Activated CD8-positive, alpha-beta T cell treated with anti-CD3 and anti-CD28 coated beads, Interleukin-2, amount 10 ng/mL, durations not matched to agents 7 days and 5 days (primary cell): ENCODE results near the gene CDHR1. TPM values are rescaled to one million over a fixed set of nuclear protein-coding genes. Genes with fewer than 3 reads are reported as not detected.

Experiments
- ATAC-seq: fragments of 150-1000 bp; cut with Tn5 transposase; one replicate; pipeline ENCODE4 v1.10.0; 2021; ENCODE audit warnings: moderate library complexity
- CTCF ChIA-PET: fragments of 350-600 bp; sonication (Branson Sonifier 250); formaldehyde crosslinking; loops from one replicate; lab custom pipeline; 2021; ENCODE audit warnings: antibody characterized with exemption; lab: Charles Lee
- POLR2A ChIA-PET: fragments of 350-600 bp; sonication (Branson Sonifier 250); formaldehyde crosslinking; loops from one replicate; lab custom pipeline; 2021; ENCODE audit warnings: antibody characterized with exemption; lab: Charles Lee
- DNase-seq: peaks from one replicate; pipeline ENCODE4 v3.0.0-alpha.2; 2020
- H3K27ac Mint-ChIP-seq: one replicate; pipeline ENCODE4 v1.8.0; 2021; ENCODE audit warnings: mild to moderate bottlenecking, mixed read lengths
- H3K27me3 Mint-ChIP-seq: one replicate; pipeline ENCODE4 v1.8.0; 2021; ENCODE audit warnings: low read depth, mixed read lengths
- H3K36me3 Mint-ChIP-seq: one replicate; pipeline ENCODE4 v1.8.0; 2021; ENCODE audit warnings: low read depth, mixed read lengths
- H3K4me1 Mint-ChIP-seq: one replicate; pipeline ENCODE4 v1.8.0; 2021; ENCODE audit warnings: low read depth, mixed read lengths
- H3K4me3 Mint-ChIP-seq: one replicate; pipeline ENCODE4 v1.8.0; 2021; ENCODE audit warnings: mild to moderate bottlenecking, mixed read lengths
- H3K9me3 Mint-ChIP-seq: one replicate; pipeline ENCODE4 v1.8.0; 2022; ENCODE audit warnings: mixed read lengths; ENCODE audit not compliant: insufficient read depth
- total RNA-seq, 2 experiments: library from RNA; stranded (reverse); gene quantifications; one replicate each; pipeline ENCODE4 v1.2.3, GENCODE V29; 2021

The CDHR1 gene
- total RNA-seq, 2 experiments from 2014 or later, result 0.26 to 0.29 TPM

DNA sequence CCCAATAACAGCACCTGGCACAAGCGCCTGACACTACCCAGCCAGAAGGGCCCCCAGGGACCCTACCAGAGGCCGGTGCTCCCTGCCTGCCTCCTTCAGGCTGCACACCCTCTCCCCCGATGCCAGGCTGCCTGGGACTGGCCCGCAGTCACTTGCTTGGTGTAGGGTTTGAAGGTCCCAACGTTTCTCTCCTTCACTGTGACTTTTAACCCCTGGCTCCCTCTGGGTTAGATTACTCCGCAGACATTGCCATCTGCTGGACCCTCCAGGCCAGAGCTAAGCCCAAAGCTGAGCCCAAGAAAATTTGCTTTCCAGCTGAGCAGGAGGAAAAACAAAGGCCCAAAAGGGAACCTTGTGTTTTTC lies 6.9 kb downstream of the CDHR1 start:
- POLR2A ChIA-PET, result no interaction called here
- ATAC-seq (no peak), DNase-seq (no peak)
- no peaks in the 10 kb centered on the region for H3K36me3 Mint-ChIP-seq
- no peak overlapping the region for H3K27ac Mint-ChIP-seq
- H3K9me3 Mint-ChIP-seq, result no peaks in the 10 kb centered on the region
- CTCF ChIA-PET, result interaction anchor here (0.8 to 10.1 kb wide), 3 partner anchors 9 to 53 kb away, joined by 3 to 111 read pairs (median 3); no protein-coding TSS in a partner anchor
- no peaks in the 10 kb centered on the region for H3K4me1 Mint-ChIP-seq
- H3K4me3 Mint-ChIP-seq, result no peak overlapping the region
- H3K27me3 Mint-ChIP-seq, result peaks cover 24% of the 10 kb centered on the region

DNA sequence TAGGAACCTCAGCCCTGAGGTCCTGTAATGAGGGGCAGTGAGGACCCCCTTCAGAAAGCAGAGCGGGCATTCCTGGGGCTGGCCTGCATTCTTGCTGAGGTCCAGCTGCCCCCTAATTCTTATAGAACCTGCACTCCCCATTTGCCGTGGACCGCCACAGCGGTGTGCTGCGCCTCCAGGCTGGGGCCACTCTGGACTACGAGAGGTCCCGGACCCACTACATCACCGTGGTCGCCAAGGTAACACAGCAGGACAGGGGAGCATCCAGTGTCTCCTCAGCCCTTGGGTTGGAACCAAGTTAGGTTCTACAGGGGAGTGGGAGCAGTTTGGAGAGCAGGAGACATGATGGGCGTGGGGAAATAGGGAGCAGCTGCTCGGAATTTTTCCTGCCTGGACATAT lies 7.3 kb downstream of the CDHR1 start:
- Mint-ChIP-seq H3K27ac (no peak overlapping the region), H3K27me3 (peaks cover 20% of the 10 kb centered on the region), H3K4me3 (no peak overlapping the region), H3K9me3 (no peaks in the 10 kb centered on the region), H3K36me3 (no peaks in the 10 kb centered on the region), H3K4me1 (no peaks in the 10 kb centered on the region)
- ChIA-PET CTCF (interaction anchor here (0.8 to 10.1 kb wide), 2 partner anchors 9 to 54 kb away, joined by 3 to 111 read pairs; no protein-coding TSS in a partner anchor), POLR2A (no interaction called here)
- DNase-seq (no peak), ATAC-seq (no peak)

DNA sequence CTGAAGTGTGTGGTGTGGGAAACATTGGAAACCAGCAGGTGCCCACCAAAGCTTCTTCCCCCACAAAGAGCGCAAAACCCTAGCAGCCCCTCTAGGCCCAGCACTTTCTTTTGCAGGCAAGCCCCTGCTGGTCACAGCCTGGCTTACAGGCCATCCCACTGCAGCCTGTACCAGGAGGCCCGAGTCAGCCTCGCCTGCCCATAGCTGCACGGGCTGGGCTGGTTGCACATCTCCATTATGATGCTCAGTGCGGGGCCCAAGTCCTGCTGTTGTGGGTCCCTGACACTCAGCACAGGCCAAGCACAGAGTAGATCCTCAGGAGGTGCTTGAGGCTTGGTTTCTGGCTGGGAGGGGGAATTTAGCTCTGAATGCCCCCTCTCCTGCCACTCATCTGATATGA lies 8.0 kb downstream of the CDHR1 start:
- no peak overlapping the region for H3K27ac Mint-ChIP-seq
- no peak for ATAC-seq
- no peak for DNase-seq
- ChIA-PET POLR2A (interaction anchor here (1.1 kb wide), 1 partner anchor 11 kb away, joined by 3 read pairs; no protein-coding TSS in a partner anchor), CTCF (interaction anchor here (1.4 to 10.1 kb wide), 2 partner anchors 10 to 54 kb away, joined by 6 to 111 read pairs; no protein-coding TSS in a partner anchor)
- peaks cover 18% of the 10 kb centered on the region for H3K27me3 Mint-ChIP-seq
- H3K4me3 Mint-ChIP-seq, result no peak overlapping the region
- H3K9me3 Mint-ChIP-seq, result no peaks in the 10 kb centered on the region
- no peaks in the 10 kb centered on the region for H3K36me3 Mint-ChIP-seq
- H3K4me1 Mint-ChIP-seq, result no peaks in the 10 kb centered on the region

DNA sequence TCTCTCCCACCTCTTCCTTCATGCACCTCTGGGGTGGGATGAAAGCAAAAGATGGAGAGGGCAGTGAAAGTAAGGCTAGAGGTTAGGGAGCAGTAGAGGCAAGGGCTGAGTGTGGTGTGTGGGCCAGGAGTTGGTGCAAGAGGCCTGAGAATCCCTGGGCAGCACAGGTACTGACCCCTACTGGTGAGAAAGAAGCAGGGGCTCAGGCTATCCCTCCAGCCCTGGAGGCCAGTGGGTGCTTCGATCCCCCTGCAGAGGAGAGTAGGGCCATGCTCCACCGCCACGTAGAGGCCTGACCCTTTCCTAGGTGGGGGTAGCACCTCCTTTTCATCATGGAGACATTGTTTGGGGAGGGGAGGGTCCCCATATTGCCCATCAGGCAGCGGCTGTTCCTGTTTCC lies 9.8 kb downstream of the CDHR1 start:
- Mint-ChIP-seq H3K36me3 (no peaks in the 10 kb centered on the region), H3K9me3 (no peaks in the 10 kb centered on the region), H3K27me3 (peaks cover 13% of the 10 kb centered on the region), H3K27ac (no peak overlapping the region), H3K4me3 (no peak overlapping the region), H3K4me1 (no peaks in the 10 kb centered on the region)
- POLR2A ChIA-PET, result no interaction called here
- CTCF ChIA-PET, result interaction anchor here (0.5 to 10.1 kb wide), 5 partner anchors 11 to 66 kb away, joined by 3 to 111 read pairs (median 6); no protein-coding TSS in a partner anchor
- ATAC-seq (no peak), DNase-seq (no peak)

DNA sequence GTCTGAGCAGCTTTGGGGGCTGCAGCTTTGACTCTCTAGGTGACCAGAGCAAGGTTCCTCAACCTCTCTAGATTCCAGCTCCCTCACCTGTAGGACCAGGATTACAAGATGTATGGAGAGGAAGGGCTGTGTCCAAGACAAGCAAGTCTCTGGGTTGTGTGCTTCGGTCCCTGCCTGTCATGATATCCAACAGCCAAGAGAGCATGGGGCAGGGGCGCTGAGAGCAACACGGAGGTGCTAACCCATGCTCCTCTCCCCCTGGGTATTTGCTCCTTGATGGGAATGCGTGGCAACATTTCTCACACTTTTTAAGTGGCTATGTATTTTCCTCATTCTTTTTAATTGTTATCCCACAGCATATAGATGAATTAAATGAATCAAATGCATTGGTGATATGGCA lies 10.3 kb downstream of the CDHR1 start:
- Mint-ChIP-seq H3K27ac (no peak overlapping the region), H3K36me3 (no peaks in the 10 kb centered on the region), H3K4me3 (no peak overlapping the region), H3K27me3 (peaks cover 13% of the 10 kb centered on the region), H3K9me3 (no peaks in the 10 kb centered on the region), H3K4me1 (no peaks in the 10 kb centered on the region)
- ChIA-PET CTCF (interaction anchor here (0.7 to 10.1 kb wide), 12 partner anchors 10 to 85 kb away, joined by 3 to 111 read pairs (median 5); partner anchors contain the start of gene GHITM), POLR2A (no interaction called here)
- ATAC-seq (no peak), DNase-seq (no peak)

- no peak overlapping the region for H3K27ac Mint-ChIP-seq
- ATAC-seq (peak; percentile 83), DNase-seq (peak; percentile 78)
- no peak overlapping the region for H3K4me3 Mint-ChIP-seq
- CTCF ChIA-PET, result interaction anchor here (0.7 to 10.1 kb wide), 15 partner anchors 9 to 86 kb away, joined by 3 to 111 read pairs (median 4); partner anchors contain the start of gene GHITM
- H3K27me3 Mint-ChIP-seq, result peaks cover 11% of the 10 kb centered on the region
- H3K4me1 Mint-ChIP-seq, result no peaks in the 10 kb centered on the region
- POLR2A ChIA-PET, result interaction anchor here (1.7 kb wide), 1 partner anchor 67 kb away, joined by 4 read pairs; no protein-coding TSS in a partner anchor
- no peaks in the 10 kb centered on the region for H3K36me3 Mint-ChIP-seq
- H3K9me3 Mint-ChIP-seq, result no peaks in the 10 kb centered on the region
Observed at GRCh38 chr10:84205049-84205852, 10.9 kb downstream of the CDHR1 start.

DNA sequence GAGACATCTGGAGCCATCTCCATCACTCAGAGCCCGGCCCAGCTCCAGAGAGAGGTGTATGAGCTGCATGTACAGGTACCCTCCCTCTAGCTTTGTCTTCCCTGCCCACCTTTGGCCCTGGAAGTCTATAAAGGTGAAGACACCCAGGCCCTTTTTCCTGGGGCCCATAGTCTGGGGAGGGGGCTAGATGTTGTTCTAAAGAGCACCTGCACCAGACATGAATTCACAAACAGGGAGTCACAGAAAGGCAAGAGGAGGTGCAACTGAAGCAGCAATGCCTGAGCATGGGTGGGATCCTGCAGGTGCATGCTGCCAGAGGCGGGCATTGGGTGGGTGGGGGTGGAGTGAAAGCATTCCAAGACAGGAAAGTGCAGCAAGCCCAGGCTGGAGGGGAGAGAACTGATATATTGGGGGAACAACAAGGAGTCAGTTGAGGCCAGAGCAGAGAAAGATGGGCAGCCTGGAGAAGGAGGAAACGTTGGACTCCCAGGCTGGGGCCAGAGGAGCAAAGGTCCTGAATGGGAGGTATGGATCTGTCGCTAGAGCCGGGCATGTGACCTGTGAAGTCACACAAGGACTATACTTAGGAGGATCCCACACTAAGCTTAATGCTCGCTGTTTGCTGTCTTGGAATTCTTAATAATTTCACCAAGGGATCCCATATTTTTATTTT lies 11.7 kb downstream of the CDHR1 start:
- Mint-ChIP-seq H3K4me3 (no peak overlapping the region), H3K27ac (no peak overlapping the region), H3K4me1 (no peaks in the 10 kb centered on the region), H3K9me3 (no peaks in the 10 kb centered on the region), H3K36me3 (no peaks in the 10 kb centered on the region), H3K27me3 (peaks cover 9% of the 10 kb centered on the region)
- ChIA-PET POLR2A (interaction anchor here (1.7 kb wide), 1 partner anchor 67 kb away, joined by 4 read pairs; no protein-coding TSS in a partner anchor), CTCF (interaction anchor here (0.8 to 10.1 kb wide), 9 partner anchors 9 to 79 kb away, joined by 3 to 111 read pairs (median 7); no protein-coding TSS in a partner anchor)
- DNase-seq (no peak), ATAC-seq (no peak)

DNA sequence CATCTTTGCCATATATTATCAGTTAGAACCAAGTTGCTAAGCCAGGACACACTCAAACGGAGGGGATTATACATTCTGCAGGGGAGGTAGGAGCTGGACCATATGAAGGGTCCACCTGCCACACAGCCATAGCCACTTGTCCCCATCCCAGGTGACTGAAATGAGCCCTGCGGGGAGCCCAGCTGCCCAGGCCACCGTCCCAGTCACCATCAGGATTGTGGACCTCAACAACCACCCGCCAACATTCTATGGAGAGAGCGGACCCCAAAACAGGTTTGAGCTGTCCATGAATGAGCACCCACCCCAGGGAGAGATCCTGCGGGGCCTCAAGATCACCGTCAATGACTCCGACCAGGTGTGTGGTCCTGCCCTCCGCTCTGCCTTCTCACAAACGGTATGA lies 13.7 kb downstream of the CDHR1 start:
- ATAC-seq, result no peak
- ChIA-PET POLR2A (no interaction called here), CTCF (interaction anchor here (1.1 to 10.1 kb wide), 3 partner anchors 17 to 60 kb away, joined by 3 to 111 read pairs (median 4); no protein-coding TSS in a partner anchor)
- no peaks in the 10 kb centered on the region for H3K4me1 Mint-ChIP-seq
- peaks cover 9% of the 10 kb centered on the region for H3K27me3 Mint-ChIP-seq
- H3K27ac Mint-ChIP-seq, result no peak overlapping the region
- DNase-seq, result no peak
- H3K4me3 Mint-ChIP-seq, result no peak overlapping the region
- no peaks in the 10 kb centered on the region for H3K36me3 Mint-ChIP-seq
- no peaks in the 10 kb centered on the region for H3K9me3 Mint-ChIP-seq

GRCh38 chr10:84211566-84211965 lies 17.2 kb downstream of the CDHR1 start:
- H3K27me3 Mint-ChIP-seq, result peaks cover 9% of the 10 kb centered on the region
- ChIA-PET POLR2A (no interaction called here), CTCF (interaction anchor here (1.5 to 8.0 kb wide), 2 partner anchors 9 to 63 kb away, joined by 6 to 73 read pairs; no protein-coding TSS in a partner anchor)
- no peak overlapping the region for H3K27ac Mint-ChIP-seq
- no peaks in the 10 kb centered on the region for H3K9me3 Mint-ChIP-seq
- no peaks in the 10 kb centered on the region for H3K36me3 Mint-ChIP-seq
- H3K4me3 Mint-ChIP-seq, result no peak overlapping the region
- no peaks in the 10 kb centered on the region for H3K4me1 Mint-ChIP-seq
- no peak for DNase-seq
- no peak for ATAC-seq

GRCh38 chr10:84212014-84212413 lies 17.7 kb downstream of the CDHR1 start:
- Mint-ChIP-seq H3K36me3 (no peaks in the 10 kb centered on the region), H3K27ac (no peak overlapping the region), H3K4me3 (no peak overlapping the region), H3K4me1 (no peaks in the 10 kb centered on the region), H3K9me3 (no peaks in the 10 kb centered on the region), H3K27me3 (peaks cover 6% of the 10 kb centered on the region)
- no peak for DNase-seq
- ChIA-PET CTCF (interaction anchor here (0.9 to 8.0 kb wide), 4 partner anchors 9 to 74 kb away, joined by 3 to 73 read pairs (median 4); no protein-coding TSS in a partner anchor), POLR2A (no interaction called here)
- no peak for ATAC-seq

- no peak overlapping the region for H3K27ac Mint-ChIP-seq
- H3K4me3 Mint-ChIP-seq, result no peak overlapping the region
- no peaks in the 10 kb centered on the region for H3K27me3 Mint-ChIP-seq
- H3K4me1 Mint-ChIP-seq, result no peaks in the 10 kb centered on the region
- ATAC-seq (no peak), DNase-seq (no peak)
- CTCF ChIA-PET, result interaction anchor here (0.5 to 8.0 kb wide), 7 partner anchors 10 to 324 kb away, joined by 3 to 73 read pairs (median 3); no protein-coding TSS in a partner anchor
- H3K36me3 Mint-ChIP-seq, result no peaks in the 10 kb centered on the region
- no peaks in the 10 kb centered on the region for H3K9me3 Mint-ChIP-seq
- POLR2A ChIA-PET, result no interaction called here
Observed at GRCh38 chr10:84213076-84213475, 18.7 kb downstream of the CDHR1 start.
